Measurements from ENCODE around the gene CSNK2A3.

CSNK2A3 gene

GRCh38 chr11:11313426-11313825 lies 39.6 kb downstream of the CSNK2A3 start:
- Histone ChIP-seq H3K4me3 (no peak overlapping the region), H3K27ac (peak overlapping the region; percentile 45 to 61)
- DNase-seq (ENCODE audit: low spot score): no peak
- TF ChIP-seq CTCF (IDR thresholded peaks at IDR 0.05): no peak

DNA sequence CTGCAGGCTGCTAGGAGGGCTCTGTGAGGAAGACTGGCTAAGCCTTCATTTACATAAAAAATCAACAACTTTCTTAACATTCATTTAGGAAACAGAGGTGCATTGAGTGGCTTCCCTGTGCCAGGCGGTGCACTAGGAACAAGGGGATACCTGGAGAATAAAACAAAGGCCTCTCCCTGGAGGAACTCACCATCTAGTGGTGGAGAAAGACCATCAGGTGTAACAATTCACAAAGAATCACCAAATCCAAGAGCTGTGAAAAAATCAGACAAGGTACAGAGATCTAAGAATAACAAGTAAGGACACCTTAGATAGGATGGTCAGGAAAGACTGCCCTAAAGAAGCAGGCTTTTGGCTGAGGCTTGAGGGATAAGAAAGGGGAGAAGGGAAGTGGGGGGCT lies 40.3 kb downstream of the CSNK2A3 start:
- no peak for DNase-seq (ENCODE audit: low spot score)
- TF ChIP-seq CTCF (IDR thresholded peaks at IDR 0.05): no peak
- H3K27ac ChIP-seq: peak overlapping the region in 1 of 2 donors; percentile 61
- H3K4me3 ChIP-seq: no peak overlapping the region

- DNase-seq (ENCODE audit: low spot score): no peak
- Histone ChIP-seq H3K4me3 (no peak overlapping the region), H3K27ac (no peak overlapping the region)
- TF ChIP-seq CTCF (IDR thresholded peaks at IDR 0.05): no peak
These were observed 41.9 kb downstream of the CSNK2A3 start for GRCh38 chr11:11311169-11311568.

DNA sequence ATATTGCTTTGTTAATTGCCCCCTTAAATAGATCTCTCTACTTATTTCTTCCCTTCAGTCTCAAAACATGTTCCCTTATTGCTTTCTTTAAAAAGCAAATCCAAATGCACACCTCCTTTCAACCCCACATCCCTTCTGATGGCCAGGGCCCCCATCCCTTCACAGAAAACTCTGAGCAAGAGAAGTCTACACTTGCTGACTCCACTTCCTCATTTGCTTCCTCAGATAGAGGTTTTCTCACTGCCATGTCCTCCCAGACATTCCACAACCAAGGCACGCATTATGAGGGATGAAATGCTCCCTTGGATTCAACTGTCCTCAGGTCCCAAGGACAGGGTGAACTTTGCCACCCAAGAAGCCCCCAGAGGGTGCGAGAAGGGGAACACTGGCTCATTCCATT lies 43.1 kb downstream of the CSNK2A3 start:
- TF ChIP-seq CTCF (IDR thresholded peaks at IDR 0.05): no peak
- no peak overlapping the region for H3K27ac ChIP-seq
- H3K4me3 ChIP-seq: no peak overlapping the region
- DNase-seq (ENCODE audit: low spot score): no peak

GRCh38 chr11:11308249-11308648 lies 44.8 kb downstream of the CSNK2A3 start:
- no peak for DNase-seq (ENCODE audit: low spot score)
- H3K4me3 ChIP-seq: no peak overlapping the region
- TF ChIP-seq CTCF (IDR thresholded peaks at IDR 0.05): no peak
- H3K27ac ChIP-seq: no peak overlapping the region

- TF ChIP-seq CTCF (IDR thresholded peaks at IDR 0.05): no peak
- H3K27ac ChIP-seq: no peak overlapping the region
- no peak overlapping the region for H3K4me3 ChIP-seq
- DNase-seq (ENCODE audit: low spot score): no peak
These were observed 46.2 kb downstream of the CSNK2A3 start for GRCh38 chr11:11306855-11307254.

DNA sequence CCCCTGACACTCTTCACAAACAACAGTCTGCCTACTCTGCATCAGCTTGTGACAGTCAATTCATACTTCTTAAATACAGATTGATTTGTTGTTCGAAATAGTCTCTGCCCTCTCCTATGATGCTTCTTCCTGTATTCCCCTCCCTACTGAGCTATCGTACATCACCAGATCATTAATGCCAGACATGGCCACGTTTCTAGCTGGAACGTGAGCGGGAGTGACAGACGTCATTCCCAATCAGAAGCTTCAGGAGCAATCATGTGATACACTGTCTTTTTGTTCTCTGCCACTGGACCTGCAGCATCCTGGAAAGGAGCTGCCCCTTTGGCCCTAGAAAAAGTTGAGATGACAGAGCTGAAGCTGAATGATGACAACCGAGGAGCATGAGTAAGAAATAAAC lies 48.5 kb downstream of the CSNK2A3 start:
- no peak overlapping the region for H3K4me3 ChIP-seq
- no peak for DNase-seq (ENCODE audit: low spot score)
- no peak for TF ChIP-seq CTCF (IDR thresholded peaks at IDR 0.05)
- H3K27ac ChIP-seq: no peak overlapping the region
